PC-9 (cell line): ENCODE results near the gene LZTS3.

Source experiments
- EZH2 ChIP-seq: fragments of 200-600 bp; sonication (generic); IDR thresholded peaks from 2 replicates; pipeline ENCODE4 v1.8.0; 2017; ENCODE audit warnings: antibody characterized with exemption, low read depth
- TF ChIP-seq, protein P1 (sequence below): fragments of 200-600 bp; sonication (generic); conservative IDR thresholded peaks from 2 replicates; pipeline ENCODE4 v1.6.1; 2017; ENCODE audit warnings: mixed run types, antibody characterized with exemption, mild to moderate bottlenecking, moderate library complexity

DNA sequence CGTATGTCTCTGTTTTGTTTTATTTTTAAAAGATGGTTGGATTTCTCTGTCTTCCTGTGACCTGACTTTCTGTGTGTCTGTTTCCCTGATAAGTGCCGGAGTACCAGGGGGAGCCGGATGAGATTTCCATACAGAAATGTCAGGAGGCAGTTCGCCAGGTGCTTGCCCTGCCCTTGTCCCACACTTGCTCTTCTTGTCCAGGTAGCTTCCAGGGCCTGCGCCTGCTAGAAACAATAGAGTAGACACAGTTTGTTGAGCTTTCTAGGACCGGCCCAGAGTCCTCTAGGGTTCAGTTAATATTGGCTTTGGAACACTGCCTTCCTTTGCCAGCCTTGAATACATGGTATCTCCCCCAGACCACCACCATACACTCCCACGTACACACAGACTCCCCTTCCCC is 39.9 kb upstream of the LZTS3 start:
- TF ChIP-seq, protein P1, sequence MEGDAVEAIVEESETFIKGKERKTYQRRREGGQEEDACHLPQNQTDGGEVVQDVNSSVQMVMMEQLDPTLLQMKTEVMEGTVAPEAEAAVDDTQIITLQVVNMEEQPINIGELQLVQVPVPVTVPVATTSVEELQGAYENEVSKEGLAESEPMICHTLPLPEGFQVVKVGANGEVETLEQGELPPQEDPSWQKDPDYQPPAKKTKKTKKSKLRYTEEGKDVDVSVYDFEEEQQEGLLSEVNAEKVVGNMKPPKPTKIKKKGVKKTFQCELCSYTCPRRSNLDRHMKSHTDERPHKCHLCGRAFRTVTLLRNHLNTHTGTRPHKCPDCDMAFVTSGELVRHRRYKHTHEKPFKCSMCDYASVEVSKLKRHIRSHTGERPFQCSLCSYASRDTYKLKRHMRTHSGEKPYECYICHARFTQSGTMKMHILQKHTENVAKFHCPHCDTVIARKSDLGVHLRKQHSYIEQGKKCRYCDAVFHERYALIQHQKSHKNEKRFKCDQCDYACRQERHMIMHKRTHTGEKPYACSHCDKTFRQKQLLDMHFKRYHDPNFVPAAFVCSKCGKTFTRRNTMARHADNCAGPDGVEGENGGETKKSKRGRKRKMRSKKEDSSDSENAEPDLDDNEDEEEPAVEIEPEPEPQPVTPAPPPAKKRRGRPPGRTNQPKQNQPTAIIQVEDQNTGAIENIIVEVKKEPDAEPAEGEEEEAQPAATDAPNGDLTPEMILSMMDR: no peak
- no peak for TF ChIP-seq EZH2
